Fibroblast of pulmonary artery (primary cell): ENCODE data around the gene DEFB124.
"Not testable (repeated sequence)": the region's sequence is repeated elsewhere in the genome, so short reads cannot be mapped to it uniquely, and the experiment has no call there.

ENCODE experiments used
- DNase-seq: peaks from one replicate; pipeline ENCODE4 v3.0.0-alpha.2; 2010; ENCODE audit warnings: low read depth
- H3K4me3 ChIP-seq: replicated peaks from 2 replicates; pipeline ENCODE4 v1.5.1; 2011; ENCODE audit warnings: low read depth, mild to moderate bottlenecking, control low read depth, low read length, moderate library complexity
- TF ChIP-seq, protein P1 (sequence below): IDR thresholded peaks from 2 replicates; pipeline ENCODE4 v1.5.1; 2011; ENCODE audit warnings: mild to moderate bottlenecking, control low read depth, low read length, inconsistent platforms; ENCODE audit errors: missing control alignments

Gene DEFB124

DNA sequence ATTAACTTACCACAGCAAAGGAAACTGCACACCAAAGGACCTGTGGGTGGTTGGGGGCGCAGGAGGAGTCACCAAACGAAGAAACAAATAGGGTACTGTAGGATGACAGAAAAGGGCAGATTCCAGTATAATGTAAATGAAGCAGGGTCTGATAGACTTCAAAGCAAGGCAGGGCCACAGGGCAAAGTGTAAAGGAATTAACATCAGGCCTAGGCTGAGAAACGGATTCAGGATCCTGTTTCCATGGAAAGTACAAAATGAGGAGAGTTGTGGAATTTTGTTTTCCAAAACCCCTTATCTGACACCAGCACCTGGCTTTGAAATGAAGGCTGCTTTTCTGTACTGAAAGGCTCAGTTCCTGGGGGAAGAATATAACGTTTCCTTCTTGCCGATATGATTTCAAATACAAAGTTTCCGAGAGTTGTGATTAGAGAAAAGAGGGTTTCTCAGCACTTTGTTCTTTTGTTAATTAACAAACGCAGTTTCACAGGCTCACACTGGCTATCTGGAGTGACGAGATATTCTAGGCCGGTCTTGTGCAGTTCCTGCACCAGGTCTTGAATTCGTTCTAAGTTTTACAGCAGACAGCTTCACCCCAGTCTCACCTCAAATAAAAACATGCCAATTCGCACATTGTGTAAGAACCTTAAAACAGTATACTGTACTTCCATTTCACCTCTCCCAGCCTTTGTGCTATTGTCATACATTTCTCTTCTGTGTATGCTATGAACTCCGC is 28.7 kb downstream of the DEFB124 start:
- TF ChIP-seq, protein P1, sequence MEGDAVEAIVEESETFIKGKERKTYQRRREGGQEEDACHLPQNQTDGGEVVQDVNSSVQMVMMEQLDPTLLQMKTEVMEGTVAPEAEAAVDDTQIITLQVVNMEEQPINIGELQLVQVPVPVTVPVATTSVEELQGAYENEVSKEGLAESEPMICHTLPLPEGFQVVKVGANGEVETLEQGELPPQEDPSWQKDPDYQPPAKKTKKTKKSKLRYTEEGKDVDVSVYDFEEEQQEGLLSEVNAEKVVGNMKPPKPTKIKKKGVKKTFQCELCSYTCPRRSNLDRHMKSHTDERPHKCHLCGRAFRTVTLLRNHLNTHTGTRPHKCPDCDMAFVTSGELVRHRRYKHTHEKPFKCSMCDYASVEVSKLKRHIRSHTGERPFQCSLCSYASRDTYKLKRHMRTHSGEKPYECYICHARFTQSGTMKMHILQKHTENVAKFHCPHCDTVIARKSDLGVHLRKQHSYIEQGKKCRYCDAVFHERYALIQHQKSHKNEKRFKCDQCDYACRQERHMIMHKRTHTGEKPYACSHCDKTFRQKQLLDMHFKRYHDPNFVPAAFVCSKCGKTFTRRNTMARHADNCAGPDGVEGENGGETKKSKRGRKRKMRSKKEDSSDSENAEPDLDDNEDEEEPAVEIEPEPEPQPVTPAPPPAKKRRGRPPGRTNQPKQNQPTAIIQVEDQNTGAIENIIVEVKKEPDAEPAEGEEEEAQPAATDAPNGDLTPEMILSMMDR: no peak
- DNase-seq: no peak
- H3K4me3 ChIP-seq: no peak overlapping the region

DNA sequence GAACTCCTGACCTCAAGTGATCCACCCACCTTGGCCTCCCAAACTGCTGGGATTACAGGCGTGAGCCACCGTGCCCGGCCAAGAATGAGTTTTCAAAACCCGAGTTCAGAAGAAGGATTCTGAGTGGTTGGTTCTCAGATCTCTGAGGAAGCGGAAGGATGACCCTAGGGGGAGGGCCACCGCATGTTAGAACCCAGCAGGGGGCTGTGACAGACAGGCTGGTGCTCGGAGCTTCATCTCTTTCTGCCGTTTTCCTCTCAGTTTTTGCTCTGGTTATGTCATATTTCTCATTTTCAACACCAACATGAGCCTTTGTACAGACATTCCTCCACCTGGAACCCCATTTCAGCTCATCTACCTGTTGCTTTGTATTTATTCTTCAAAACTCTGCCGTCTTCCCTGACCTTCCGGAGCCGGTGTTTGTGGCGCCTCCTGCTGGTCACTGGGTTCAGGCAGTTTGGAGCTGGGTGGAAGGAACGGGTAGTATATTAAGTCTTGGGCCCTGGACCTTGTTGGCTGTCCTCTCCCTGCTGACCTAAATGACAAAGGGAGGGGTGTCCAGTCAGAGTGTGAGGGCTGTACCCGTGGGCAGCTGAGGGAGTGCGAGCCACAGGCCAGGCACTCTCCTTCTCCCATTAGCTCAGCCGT is 34.8 kb downstream of the DEFB124 start, which contains the start of gene DEFB123:
Gene DEFB123, plus strand, starts transcription at position 621 of the 648 bp plus-strand sequence. CDS start 67 bp downstream, outside the sequence.
- no peak within 1 kb of the TSS for H3K4me3 ChIP-seq
- no peak for DNase-seq
- TF ChIP-seq, protein P1: peak; percentile 10

- H3K4me3 ChIP-seq: no peak overlapping the region
- DNase-seq: no peak
- TF ChIP-seq, protein P1: no peak
Measured at GRCh38 chr20:31430568-31431115, 44.3 kb downstream of the DEFB124 start.

GRCh38 chr20:31427576-31427975 is 47.4 kb downstream of the DEFB124 start:
- not testable (repeated sequence) for H3K4me3 ChIP-seq, DNase-seq

- DNase-seq, H3K4me3 ChIP-seq: not testable (repeated sequence)
Measured at GRCh38 chr20:31426891-31427551, 47.9 kb downstream of the DEFB124 start.

- TF ChIP-seq, protein P1: no peak
- no peak for DNase-seq
Measured at GRCh38 chr20:31425797-31426196, 49.1 kb downstream of the DEFB124 start.

GRCh38 chr20:31418307-31418706 is 56.6 kb downstream of the DEFB124 start:
- TF ChIP-seq, protein P1: no peak
- no peak for DNase-seq
- no peak overlapping the region for H3K4me3 ChIP-seq

More at GRCh38 chr20:31425797-31426196, 49.1 kb downstream of the DEFB124 start:
- H3K4me3 ChIP-seq: no peak overlapping the region
